ENCODE results near the gene DIP2C. TPM values are rescaled to one million over a fixed set of nuclear protein-coding genes. Genes with fewer than 3 reads are reported as not detected.

DIP2C gene, protein sequence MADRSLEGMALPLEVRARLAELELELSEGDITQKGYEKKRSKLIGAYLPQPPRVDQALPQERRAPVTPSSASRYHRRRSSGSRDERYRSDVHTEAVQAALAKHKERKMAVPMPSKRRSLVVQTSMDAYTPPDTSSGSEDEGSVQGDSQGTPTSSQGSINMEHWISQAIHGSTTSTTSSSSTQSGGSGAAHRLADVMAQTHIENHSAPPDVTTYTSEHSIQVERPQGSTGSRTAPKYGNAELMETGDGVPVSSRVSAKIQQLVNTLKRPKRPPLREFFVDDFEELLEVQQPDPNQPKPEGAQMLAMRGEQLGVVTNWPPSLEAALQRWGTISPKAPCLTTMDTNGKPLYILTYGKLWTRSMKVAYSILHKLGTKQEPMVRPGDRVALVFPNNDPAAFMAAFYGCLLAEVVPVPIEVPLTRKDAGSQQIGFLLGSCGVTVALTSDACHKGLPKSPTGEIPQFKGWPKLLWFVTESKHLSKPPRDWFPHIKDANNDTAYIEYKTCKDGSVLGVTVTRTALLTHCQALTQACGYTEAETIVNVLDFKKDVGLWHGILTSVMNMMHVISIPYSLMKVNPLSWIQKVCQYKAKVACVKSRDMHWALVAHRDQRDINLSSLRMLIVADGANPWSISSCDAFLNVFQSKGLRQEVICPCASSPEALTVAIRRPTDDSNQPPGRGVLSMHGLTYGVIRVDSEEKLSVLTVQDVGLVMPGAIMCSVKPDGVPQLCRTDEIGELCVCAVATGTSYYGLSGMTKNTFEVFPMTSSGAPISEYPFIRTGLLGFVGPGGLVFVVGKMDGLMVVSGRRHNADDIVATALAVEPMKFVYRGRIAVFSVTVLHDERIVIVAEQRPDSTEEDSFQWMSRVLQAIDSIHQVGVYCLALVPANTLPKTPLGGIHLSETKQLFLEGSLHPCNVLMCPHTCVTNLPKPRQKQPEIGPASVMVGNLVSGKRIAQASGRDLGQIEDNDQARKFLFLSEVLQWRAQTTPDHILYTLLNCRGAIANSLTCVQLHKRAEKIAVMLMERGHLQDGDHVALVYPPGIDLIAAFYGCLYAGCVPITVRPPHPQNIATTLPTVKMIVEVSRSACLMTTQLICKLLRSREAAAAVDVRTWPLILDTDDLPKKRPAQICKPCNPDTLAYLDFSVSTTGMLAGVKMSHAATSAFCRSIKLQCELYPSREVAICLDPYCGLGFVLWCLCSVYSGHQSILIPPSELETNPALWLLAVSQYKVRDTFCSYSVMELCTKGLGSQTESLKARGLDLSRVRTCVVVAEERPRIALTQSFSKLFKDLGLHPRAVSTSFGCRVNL (N-terminal part only)
- 68.2 TPM for total RNA-seq

DNA sequence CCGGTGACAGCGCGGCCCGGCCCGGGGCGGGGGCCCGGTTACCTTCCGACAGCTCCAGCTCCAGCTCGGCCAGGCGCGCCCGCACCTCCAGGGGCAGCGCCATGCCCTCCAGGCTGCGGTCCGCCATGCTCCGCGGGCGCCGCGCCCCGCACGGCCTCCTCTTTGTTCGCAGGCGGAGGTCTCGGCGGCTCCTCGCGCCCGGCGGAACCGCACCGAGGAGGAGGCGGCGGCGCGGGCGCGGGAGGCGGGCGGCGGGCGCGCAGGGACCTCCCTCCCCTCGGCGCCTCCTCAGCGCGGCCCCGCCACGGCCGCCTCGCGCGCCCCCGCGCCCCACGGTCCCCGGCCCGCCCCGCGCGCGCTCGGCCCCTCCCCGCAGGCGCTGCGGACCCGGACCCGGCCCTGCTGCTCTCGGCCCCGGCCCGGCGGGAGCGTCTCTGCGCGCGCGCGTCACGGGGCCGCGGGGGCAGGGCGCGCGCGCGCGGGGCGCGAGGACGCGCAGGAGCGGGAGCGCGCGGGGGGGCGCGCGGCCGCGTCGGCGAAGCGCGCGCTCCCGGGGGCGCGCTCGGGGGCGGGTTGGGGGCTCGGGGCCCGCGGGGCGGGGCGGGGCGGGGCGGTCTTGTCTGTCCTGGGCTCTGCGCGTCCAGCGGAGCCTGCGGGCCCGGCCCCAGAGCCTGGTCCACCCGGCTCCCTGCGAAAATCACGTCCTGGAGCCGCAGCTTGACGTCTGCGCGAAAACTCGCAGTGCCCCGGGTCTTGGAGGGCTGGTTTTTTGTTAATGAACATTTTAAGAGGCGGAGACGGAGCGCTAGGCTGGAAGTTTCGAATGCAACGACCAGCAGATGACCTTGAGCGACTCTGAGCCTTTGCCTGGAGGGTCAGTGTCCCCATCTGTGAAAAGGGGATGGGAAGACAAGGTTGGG, at the start of gene DIP2C:
Gene DIP2C (minus strand): TSS at position 217 of the 920 bp plus-strand sequence. CDS start 90 bp downstream, at position 127.

Small RNA genes within 50 kb of the gene (small RNA-seq; reads per million reads assigned to genes)
- gene MIR5699 (ENCODE audit: low replicate concordance) (0.46 reads per million, percentile 40 among the genes with 10 or more reads in this experiment), gene RN7SL754P (ENCODE audit: low replicate concordance) (not detected), gene RNA5SP298 (ENCODE audit: low replicate concordance) (0.09 reads per million)

Other genes starting within 250 kb of the DIP2C start
- 57.9 TPM for gene LARP4B, start 242.0 kb upstream of the DIP2C start, total RNA-seq

All from parietal lobe (tissue), 2 donors.